K562 (cell line): ENCODE measurements around the gene SLC3A2. TPM values are rescaled to one million over a fixed set of nuclear protein-coding genes. Genes with fewer than 3 reads are reported as not detected.

Experiments
- GATAD2B ChIP-seq: fragments of 450-650 bp; IDR thresholded peaks from 2 replicates; pipeline ENCODE4 v1.6.1; 2017; ENCODE audit warnings: mild to moderate bottlenecking, borderline replicate concordance
- NUFIP1 ChIP-seq: fragments of 450-650 bp; IDR thresholded peaks from 2 replicates; pipeline ENCODE4 v1.6.1; 2018; ENCODE audit not compliant: partially characterized antibody
- RBFOX2 ChIP-seq: fragments of 200-400 bp; formaldehyde crosslinking; IDR thresholded peaks from 2 replicates; pipeline ENCODE4 v1.6.1; 2017; ENCODE audit warnings: low read depth, mild to moderate bottlenecking, low read length, moderate library complexity
- STAG1 ChIP-seq: sonication (generic); formaldehyde crosslinking; IDR thresholded peaks from 2 replicates; pipeline ENCODE4 v1.5.0; 2020; ENCODE audit warnings: missing genetic modification reagents, borderline replicate concordance
- XRCC4 ChIP-seq: IDR thresholded peaks from one replicate; pipeline ENCODE4 v1.6.1; 2011; ENCODE audit not compliant: insufficient read depth, insufficient read length; ENCODE audit errors: extremely low read depth
- ZFP1 ChIP-seq: fragments of 450-650 bp; formaldehyde crosslinking; IDR thresholded peaks from 2 replicates; pipeline ENCODE4 v1.4.0; 2020; ENCODE audit warnings: mild to moderate bottlenecking, mixed read lengths
- ZNF445 ChIP-seq: fragments of 250-450 bp; sonication (Bioruptor Pico); IDR thresholded peaks from 2 replicates; pipeline ENCODE4 v1.4.0; 2020; ENCODE audit warnings: low read depth, mild to moderate bottlenecking, moderate library complexity
- ZNF77 ChIP-seq: fragments of 250-450 bp; sonication (Bioruptor Pico); IDR thresholded peaks from 2 replicates; pipeline ENCODE4 v1.5.0; 2020
- polyA plus RNA-seq, 8 experiments: library from polyadenylated mRNA; depleted of rRNA in 4 of 8; stranded (reverse) in 5 of 8; unstranded in 3 of 8; fragments of >200 nt; fragmentation: Nextera tagmentation in 2 of 8; fragmentation: Illumina TruSeq in 1 of 8; extraction: Ambion mirVana in 2 of 8; extraction: Trizol in 1 of 8; gene quantifications; 2 replicates each; pipeline versions ENCODE4 v1.2.1 to v1.2.3, GENCODE V29; 2011 to 2014; ENCODE audit warnings: inconsistent platforms in 1 of 8, missing spikeins in 1 of 8
- total RNA-seq, 7 experiments: library from RNA; depleted of rRNA in 6 of 7; stranded (reverse); fragments of >200 nt in 6 of 7; fragmentation: Illumina TruSeq in 2 of 7; extraction: Trizol in 2 of 7; gene quantifications; 2 replicates each; pipeline versions ENCODE4 v1.2.1 to v1.2.3, GENCODE V29; 2011 to 2021; ENCODE audit warnings: low replicate concordance in 1 of 7
- TF ChIP-seq, protein P1 (sequence below): fragments of 450-650 bp; IDR thresholded peaks from 2 replicates; pipeline ENCODE4 v1.6.1; 2014; ENCODE audit warnings: low read depth, mild to moderate bottlenecking, moderate library complexity, borderline replicate concordance
- TF ChIP-seq, protein P2 (sequence below): fragments of 450-650 bp; IDR thresholded peaks from 2 replicates; pipeline ENCODE4 v1.6.1; 2016; ENCODE audit warnings: low read depth
- TF ChIP-seq, protein P3 (sequence below): sonication (generic); formaldehyde crosslinking; IDR thresholded peaks from 2 replicates; pipeline ENCODE4 v1.8.0; 2022; ENCODE audit warnings: missing genetic modification reagents, mild to moderate bottlenecking, borderline replicate concordance
- TF ChIP-seq, protein P4 (sequence below): fragments of 450-650 bp; IDR thresholded peaks from 2 replicates; pipeline ENCODE4 v1.6.1; 2016; ENCODE audit warnings: borderline replicate concordance

The SLC3A2 gene
- total and polyA plus RNA-seq, 9 of the 15 experiments (the other 6 are each of a cell fraction or from before 2014, with no cell fraction given), result 20.0 to 296 (median 214) TPM

DNA sequence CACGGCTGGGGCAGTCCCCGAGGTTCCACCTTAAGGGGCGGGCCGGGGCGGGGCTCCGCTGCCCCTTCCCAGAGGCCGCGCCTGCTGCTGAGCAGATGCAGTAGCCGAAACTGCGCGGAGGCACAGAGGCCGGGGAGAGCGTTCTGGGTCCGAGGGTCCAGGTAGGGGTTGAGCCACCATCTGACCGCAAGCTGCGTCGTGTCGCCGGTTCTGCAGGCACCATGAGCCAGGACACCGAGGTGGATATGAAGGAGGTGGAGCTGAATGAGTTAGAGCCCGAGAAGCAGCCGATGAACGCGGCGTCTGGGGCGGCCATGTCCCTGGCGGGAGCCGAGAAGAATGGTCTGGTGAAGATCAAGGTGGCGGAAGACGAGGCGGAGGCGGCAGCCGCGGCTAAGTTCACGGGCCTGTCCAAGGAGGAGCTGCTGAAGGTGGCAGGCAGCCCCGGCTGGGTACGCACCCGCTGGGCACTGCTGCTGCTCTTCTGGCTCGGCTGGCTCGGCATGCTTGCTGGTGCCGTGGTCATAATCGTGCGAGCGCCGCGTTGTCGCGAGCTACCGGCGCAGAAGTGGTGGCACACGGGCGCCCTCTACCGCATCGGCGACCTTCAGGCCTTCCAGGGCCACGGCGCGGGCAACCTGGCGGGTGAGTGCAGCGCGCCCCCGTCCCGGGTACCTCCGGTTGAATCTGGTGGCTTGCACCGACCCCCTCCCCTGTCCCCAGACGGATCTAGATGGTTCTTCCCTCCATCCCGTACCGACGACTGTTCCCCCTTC, at the start of gene SLC3A2 (continued):
- TF ChIP-seq RBFOX2, result peak; percentile 99
- TF ChIP-seq ZFP1, result peak; percentile 72; the same call in 1 of the 2 replicates
- TF ChIP-seq, protein P1, sequence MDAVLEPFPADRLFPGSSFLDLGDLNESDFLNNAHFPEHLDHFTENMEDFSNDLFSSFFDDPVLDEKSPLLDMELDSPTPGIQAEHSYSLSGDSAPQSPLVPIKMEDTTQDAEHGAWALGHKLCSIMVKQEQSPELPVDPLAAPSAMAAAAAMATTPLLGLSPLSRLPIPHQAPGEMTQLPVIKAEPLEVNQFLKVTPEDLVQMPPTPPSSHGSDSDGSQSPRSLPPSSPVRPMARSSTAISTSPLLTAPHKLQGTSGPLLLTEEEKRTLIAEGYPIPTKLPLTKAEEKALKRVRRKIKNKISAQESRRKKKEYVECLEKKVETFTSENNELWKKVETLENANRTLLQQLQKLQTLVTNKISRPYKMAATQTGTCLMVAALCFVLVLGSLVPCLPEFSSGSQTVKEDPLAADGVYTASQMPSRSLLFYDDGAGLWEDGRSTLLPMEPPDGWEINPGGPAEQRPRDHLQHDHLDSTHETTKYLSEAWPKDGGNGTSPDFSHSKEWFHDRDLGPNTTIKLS, result peak; percentile 79; the same call in 1 of the 2 replicates
- no peak for TF ChIP-seq ZNF445
- TF ChIP-seq ZNF77 (CRISPR knock-in tag), result no peak
- TF ChIP-seq, protein P2, sequence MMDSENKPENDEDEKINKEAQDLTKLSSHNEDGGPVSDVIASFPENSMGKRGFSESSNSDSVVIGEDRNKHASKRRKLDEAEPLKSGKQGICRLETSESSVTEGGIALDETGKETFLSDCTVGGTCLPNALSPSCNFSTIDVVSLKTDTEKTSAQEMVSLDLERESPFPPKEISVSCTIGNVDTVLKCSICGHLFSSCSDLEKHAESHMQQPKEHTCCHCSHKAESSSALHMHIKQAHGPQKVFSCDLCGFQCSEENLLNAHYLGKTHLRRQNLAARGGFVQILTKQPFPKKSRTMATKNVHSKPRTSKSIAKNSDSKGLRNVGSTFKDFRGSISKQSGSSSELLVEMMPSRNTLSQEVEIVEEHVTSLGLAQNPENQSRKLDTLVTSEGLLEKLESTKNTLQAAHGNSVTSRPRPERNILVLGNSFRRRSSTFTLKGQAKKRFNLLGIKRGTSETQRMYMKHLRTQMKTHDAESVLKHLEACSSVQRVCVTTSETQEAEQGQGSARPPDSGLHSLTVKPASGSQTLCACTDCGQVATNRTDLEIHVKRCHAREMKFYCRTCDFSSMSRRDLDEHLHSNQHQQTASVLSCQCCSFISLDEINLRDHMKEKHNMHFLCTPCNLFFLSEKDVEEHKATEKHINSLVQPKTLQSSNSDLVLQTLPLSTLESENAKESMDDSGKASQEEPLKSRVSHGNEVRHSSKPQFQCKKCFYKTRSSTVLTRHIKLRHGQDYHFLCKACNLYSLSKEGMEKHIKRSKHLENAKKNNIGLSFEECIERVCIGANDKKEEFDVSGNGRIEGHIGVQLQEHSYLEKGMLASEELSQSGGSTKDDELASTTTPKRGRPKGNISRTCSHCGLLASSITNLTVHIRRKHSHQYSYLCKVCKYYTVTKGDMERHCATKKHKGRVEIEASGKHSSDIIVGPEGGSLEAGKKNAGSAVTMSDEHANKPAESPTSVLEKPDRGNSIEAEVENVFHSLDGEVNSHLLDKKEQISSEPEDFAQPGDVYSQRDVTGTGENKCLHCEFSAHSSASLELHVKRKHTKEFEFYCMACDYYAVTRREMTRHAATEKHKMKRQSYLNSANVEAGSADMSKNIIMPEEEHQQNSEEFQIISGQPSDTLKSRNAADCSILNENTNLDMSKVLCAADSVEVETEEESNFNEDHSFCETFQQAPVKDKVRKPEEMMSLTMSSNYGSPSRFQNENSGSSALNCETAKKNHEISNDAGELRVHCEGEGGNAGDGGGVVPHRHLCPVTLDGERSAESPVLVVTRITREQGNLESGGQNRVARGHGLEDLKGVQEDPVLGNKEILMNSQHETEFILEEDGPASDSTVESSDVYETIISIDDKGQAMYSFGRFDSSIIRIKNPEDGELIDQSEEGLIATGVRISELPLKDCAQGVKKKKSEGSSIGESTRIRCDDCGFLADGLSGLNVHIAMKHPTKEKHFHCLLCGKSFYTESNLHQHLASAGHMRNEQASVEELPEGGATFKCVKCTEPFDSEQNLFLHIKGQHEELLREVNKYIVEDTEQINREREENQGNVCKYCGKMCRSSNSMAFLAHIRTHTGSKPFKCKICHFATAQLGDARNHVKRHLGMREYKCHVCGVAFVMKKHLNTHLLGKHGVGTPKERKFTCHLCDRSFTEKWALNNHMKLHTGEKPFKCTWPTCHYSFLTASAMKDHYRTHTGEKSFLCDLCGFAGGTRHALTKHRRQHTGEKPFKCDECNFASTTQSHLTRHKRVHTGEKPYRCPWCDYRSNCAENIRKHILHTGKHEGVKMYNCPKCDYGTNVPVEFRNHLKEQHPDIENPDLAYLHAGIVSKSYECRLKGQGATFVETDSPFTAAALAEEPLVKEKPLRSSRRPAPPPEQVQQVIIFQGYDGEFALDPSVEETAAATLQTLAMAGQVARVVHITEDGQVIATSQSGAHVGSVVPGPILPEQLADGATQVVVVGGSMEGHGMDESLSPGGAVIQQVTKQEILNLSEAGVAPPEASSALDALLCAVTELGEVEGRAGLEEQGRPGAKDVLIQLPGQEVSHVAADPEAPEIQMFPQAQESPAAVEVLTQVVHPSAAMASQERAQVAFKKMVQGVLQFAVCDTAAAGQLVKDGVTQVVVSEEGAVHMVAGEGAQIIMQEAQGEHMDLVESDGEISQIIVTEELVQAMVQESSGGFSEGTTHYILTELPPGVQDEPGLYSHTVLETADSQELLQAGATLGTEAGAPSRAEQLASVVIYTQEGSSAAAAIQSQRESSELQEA, result no peak
- TF ChIP-seq, protein P3, sequence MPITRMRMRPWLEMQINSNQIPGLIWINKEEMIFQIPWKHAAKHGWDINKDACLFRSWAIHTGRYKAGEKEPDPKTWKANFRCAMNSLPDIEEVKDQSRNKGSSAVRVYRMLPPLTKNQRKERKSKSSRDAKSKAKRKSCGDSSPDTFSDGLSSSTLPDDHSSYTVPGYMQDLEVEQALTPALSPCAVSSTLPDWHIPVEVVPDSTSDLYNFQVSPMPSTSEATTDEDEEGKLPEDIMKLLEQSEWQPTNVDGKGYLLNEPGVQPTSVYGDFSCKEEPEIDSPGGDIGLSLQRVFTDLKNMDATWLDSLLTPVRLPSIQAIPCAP, result no peak
- no peak for TF ChIP-seq XRCC4
- TF ChIP-seq, protein P4, sequence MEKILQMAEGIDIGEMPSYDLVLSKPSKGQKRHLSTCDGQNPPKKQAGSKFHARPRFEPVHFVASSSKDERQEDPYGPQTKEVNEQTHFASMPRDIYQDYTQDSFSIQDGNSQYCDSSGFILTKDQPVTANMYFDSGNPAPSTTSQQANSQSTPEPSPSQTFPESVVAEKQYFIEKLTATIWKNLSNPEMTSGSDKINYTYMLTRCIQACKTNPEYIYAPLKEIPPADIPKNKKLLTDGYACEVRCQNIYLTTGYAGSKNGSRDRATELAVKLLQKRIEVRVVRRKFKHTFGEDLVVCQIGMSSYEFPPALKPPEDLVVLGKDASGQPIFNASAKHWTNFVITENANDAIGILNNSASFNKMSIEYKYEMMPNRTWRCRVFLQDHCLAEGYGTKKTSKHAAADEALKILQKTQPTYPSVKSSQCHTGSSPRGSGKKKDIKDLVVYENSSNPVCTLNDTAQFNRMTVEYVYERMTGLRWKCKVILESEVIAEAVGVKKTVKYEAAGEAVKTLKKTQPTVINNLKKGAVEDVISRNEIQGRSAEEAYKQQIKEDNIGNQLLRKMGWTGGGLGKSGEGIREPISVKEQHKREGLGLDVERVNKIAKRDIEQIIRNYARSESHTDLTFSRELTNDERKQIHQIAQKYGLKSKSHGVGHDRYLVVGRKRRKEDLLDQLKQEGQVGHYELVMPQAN, result peak; percentile 92
- no peak for TF ChIP-seq GATAD2B
- no peak for TF ChIP-seq NUFIP1
- peak; percentile 50 for TF ChIP-seq STAG1
